Calu3 (cell line): ENCODE results near the gene UBAC1. TPM values are rescaled to one million over a fixed set of nuclear protein-coding genes. Genes with fewer than 3 reads are reported as not detected.

Experiments
- BruUV-seq: library from RNA; stranded (reverse); fragments of 400-500 nt; replicated peaks from 2 replicates; lab custom pipeline; 2021; lab: Mats Ljungman, UMichigan
- CTCF ChIA-PET: fragments of 300-600 bp; sonication (Branson Sonifier 250); formaldehyde crosslinking; loops from one replicate; lab custom pipeline; 2022; ENCODE audit warnings: antibody characterized with exemption; lab: Charles Lee
- DNase-seq: peaks from one replicate; pipeline ENCODE4 v3.0.0; 2022
- H3K27ac Mint-ChIP-seq: one replicate; pipeline ENCODE4 v1.8.0; 2022; ENCODE audit warnings: mixed read lengths; ENCODE audit not compliant: unreplicated experiment
- H3K27me3 Mint-ChIP-seq: one replicate; pipeline ENCODE4 v1.8.0; 2022; ENCODE audit warnings: mixed read lengths; ENCODE audit not compliant: unreplicated experiment
- H3K36me3 Mint-ChIP-seq: one replicate; pipeline ENCODE4 v1.8.0; 2022; ENCODE audit warnings: mild to moderate bottlenecking, moderate library complexity, mixed read lengths; ENCODE audit not compliant: insufficient read depth, unreplicated experiment
- H3K4me1 Mint-ChIP-seq: one replicate; pipeline ENCODE4 v1.8.0; 2022; ENCODE audit warnings: mild to moderate bottlenecking, low read depth, mixed read lengths; ENCODE audit not compliant: unreplicated experiment
- H3K4me3 Mint-ChIP-seq: one replicate; pipeline ENCODE4 v1.8.0; 2022; ENCODE audit warnings: mild to moderate bottlenecking, low read depth, moderate library complexity, mixed read lengths; ENCODE audit not compliant: unreplicated experiment
- H3K9me3 Mint-ChIP-seq: one replicate; pipeline ENCODE4 v1.8.0; 2022; ENCODE audit warnings: low read depth, mixed read lengths; ENCODE audit not compliant: unreplicated experiment
- intact Hi-C: fragments of 100-400 bp; cut with micrococcal nuclease; formaldehyde crosslinking; loops from one replicate; pipeline ENCODE4 v1.10.0; 2022; ENCODE audit not compliant: unreplicated experiment
- total RNA-seq: library from RNA; stranded (reverse); gene quantifications from 2 replicates; pipeline ENCODE4 v1.2.3, GENCODE V29; 2022
- TF ChIP-seq, protein P1 (sequence below): fragments of 200-600 bp; IDR thresholded peaks from one replicate; pipeline ENCODE4 v1.8.0; 2022; ENCODE audit warnings: antibody characterized with exemption; ENCODE audit not compliant: unreplicated experiment

The UBAC1 gene
- total RNA-seq, 1 experiment from 2014 or later, result 19.5 TPM

DNA sequence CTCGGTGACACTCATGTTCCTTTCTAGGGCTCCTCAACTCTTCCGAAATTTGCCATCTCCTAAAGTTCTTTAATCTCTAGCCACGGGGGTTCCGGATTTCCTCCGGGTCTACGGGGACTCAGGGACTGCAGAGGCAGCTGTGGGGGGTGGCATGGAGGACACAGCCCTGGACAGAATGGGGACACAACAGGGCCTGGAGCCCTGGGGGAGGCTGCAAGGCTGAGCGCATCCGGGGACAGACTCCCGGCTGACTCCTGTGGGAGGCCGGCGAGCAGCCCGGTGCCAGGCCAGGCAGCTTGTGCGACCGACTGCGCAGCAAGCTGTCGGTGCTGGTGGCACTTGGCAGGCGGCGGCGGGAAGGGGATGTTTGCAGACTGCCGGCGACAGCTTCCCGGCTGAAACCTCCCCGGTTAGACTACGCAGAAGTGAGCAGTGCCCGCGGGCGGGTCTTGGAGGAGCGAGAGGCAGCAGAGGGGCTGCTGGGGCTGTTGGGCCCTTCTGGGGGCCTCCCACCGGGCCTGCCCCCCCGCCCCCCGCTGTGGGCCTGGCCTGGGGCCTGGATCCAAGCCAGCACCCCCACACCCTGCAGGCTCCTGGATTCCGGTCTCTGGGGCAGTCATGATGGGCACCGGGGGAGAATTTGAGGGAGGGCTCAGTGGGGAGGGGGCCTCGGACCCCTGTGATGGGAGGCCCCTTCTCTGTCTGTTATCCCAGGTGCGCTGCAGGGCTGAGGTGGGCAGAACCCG lies 28.7 kb upstream of the UBAC1 start:
- Mint-ChIP-seq H3K4me3 (peak overlapping the region; percentile 14), H3K27ac (no peak overlapping the region), H3K27me3 (no peaks in the 10 kb centered on the region), H3K9me3 (no peaks in the 10 kb centered on the region), H3K4me1 (no peaks in the 10 kb centered on the region), H3K36me3 (peaks cover 5% of the 10 kb centered on the region)
- DNase-seq, result no peak
- TF ChIP-seq, protein P1, sequence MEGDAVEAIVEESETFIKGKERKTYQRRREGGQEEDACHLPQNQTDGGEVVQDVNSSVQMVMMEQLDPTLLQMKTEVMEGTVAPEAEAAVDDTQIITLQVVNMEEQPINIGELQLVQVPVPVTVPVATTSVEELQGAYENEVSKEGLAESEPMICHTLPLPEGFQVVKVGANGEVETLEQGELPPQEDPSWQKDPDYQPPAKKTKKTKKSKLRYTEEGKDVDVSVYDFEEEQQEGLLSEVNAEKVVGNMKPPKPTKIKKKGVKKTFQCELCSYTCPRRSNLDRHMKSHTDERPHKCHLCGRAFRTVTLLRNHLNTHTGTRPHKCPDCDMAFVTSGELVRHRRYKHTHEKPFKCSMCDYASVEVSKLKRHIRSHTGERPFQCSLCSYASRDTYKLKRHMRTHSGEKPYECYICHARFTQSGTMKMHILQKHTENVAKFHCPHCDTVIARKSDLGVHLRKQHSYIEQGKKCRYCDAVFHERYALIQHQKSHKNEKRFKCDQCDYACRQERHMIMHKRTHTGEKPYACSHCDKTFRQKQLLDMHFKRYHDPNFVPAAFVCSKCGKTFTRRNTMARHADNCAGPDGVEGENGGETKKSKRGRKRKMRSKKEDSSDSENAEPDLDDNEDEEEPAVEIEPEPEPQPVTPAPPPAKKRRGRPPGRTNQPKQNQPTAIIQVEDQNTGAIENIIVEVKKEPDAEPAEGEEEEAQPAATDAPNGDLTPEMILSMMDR, result no peak
- CTCF ChIA-PET, result no interaction called here
- intact Hi-C loops, result no loop called here
- BruUV-seq, result no TSS peak

DNA sequence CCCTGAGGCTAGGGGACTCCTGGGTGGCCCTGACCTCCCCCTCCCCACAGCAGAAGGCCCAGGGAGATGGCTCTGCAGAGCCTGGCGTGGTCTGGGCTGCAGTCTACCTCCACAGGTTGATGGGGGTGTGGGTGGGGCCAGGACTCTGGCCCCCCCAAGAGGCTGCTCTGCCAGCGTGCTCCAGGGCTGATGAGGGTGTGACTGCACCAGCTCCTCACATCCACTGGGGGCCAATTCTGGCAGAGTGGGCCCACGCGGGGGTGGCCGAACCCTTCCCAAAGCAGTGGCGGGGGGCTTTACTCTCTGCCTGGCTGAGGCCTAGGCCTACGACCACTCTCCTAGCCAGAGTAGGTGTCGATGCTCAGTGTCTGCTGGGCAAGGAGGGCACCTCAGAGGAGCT lies 28.0 kb upstream of the UBAC1 start:
- H3K4me3 Mint-ChIP-seq, result no peak overlapping the region
- H3K27ac Mint-ChIP-seq, result no peak overlapping the region
- no peak for DNase-seq
- no TSS peak for BruUV-seq
- peaks cover 5% of the 10 kb centered on the region for H3K36me3 Mint-ChIP-seq
- CTCF ChIA-PET, result no interaction called here
- TF ChIP-seq, protein P1, result no peak
- peaks cover 7% of the 10 kb centered on the region for H3K27me3 Mint-ChIP-seq
- H3K4me1 Mint-ChIP-seq, result no peaks in the 10 kb centered on the region
- intact Hi-C loops, result no loop called here
- H3K9me3 Mint-ChIP-seq, result no peaks in the 10 kb centered on the region

DNA sequence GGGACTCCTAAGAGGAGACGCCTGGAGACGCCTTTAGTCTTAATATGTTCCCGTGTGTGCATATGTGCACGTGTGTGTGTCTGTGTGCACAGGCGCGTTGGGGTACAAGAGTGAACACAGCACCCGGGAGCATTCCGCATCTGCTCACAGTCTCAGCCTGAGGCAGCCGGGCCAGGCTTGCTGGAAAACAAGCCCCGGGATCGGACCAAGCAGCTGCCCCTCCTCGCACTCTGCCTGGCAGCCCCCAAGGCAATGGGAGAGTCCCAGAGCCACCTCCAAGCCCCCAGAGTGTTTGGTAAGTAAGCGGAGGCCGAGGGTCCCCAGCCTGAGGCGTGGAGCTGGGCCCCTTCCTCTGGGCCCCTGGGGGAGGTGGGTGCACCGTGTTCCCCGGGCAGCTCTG lies 27.3 kb upstream of the UBAC1 start:
- CTCF ChIA-PET, result no interaction called here
- peaks cover 13% of the 10 kb centered on the region for H3K27me3 Mint-ChIP-seq
- no TSS peak for BruUV-seq

DNA sequence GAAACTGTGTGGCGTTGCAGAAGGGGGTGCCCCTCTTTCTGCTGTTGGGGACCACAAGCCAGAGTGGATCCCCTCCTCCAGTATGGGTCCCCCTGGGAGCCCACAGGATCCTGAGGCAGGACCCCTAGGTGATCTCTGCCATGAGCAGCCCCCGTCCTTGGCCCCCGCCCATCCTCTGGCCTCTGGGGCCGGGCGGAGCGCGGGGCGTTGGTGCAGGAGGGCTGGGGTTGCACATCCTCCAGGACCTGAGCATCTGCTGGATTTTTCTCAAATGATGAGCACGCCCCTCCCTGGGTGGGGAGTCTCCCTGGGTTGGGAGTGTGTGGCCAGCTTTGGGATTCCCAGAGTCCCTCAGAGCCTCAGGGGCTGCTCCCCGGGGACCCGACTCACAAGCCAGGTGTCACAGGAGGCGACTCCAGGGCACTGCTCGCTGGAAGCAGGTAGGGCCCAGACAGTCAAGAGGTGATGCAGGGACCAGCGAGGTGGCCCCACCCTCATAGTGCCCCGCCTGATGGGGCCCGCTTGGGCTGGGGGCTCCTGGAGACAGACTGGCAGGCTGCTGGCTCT lies 26.7 kb upstream of the UBAC1 start:
- TF ChIP-seq, protein P1, result no peak
- no peak for DNase-seq
- H3K27me3 Mint-ChIP-seq, result peaks cover 19% of the 10 kb centered on the region
- no peak overlapping the region for H3K4me3 Mint-ChIP-seq
- no TSS peak for BruUV-seq
- no peaks in the 10 kb centered on the region for H3K4me1 Mint-ChIP-seq
- H3K27ac Mint-ChIP-seq, result no peak overlapping the region
- CTCF ChIA-PET, result no interaction called here
- peaks cover 5% of the 10 kb centered on the region for H3K36me3 Mint-ChIP-seq
- intact Hi-C loops, result no loop called here
- no peaks in the 10 kb centered on the region for H3K9me3 Mint-ChIP-seq

More for the DNA sequence above, 27.3 kb upstream of the UBAC1 start:
- intact Hi-C loops, result no loop called here
- no peaks in the 10 kb centered on the region for H3K9me3 Mint-ChIP-seq
- H3K4me1 Mint-ChIP-seq, result no peaks in the 10 kb centered on the region
- no peak overlapping the region for H3K4me3 Mint-ChIP-seq
- H3K36me3 Mint-ChIP-seq, result peaks cover 5% of the 10 kb centered on the region
- H3K27ac Mint-ChIP-seq, result no peak overlapping the region
- TF ChIP-seq, protein P1, result no peak
- no peak for DNase-seq
